ENCODE results near the gene GLTP. TPM values are rescaled to one million over a fixed set of nuclear protein-coding genes. Genes with fewer than 3 reads are reported as not detected.
A peak's percentile ranks its signal among the peaks of the same experiment; 100 is the strongest.

GLTP gene
- total and polyA plus RNA-seq, 2 donors from 2014 or later, result 45.9 to 56.4 TPM

- FAIRE-seq, result no peak
- Histone ChIP-seq H3K4me1 (ENCODE audit: control insufficient read depth in 2 of 3, insufficient read depth in 2 of 3, low read depth in 1 of 3, low read length in 3 of 3) (peaks cover 0 to 10% (median 6%) of the 10 kb centered on the region in 3 donors), H3K4me3 (ENCODE audit: low read length in 3 of 3) (no peak overlapping the region), H3K9me3 (ENCODE audit: control insufficient read depth in 2 of 3, insufficient read depth in 1 of 3, low read length in 3 of 3) (no peaks in the 10 kb centered on the region), H3K9ac (ENCODE audit: low read length in 3 of 3) (no peak overlapping the region), H3K27me3 (ENCODE audit: control insufficient read depth, insufficient read depth, low read length) (no peaks in the 10 kb centered on the region), H3K27ac (ENCODE audit: low read depth in 2 of 2, low read length in 2 of 2) (no peak overlapping the region), H3K36me3 (ENCODE audit: control insufficient read depth in 2 of 3, insufficient read depth in 3 of 3, low read length in 3 of 3) (peaks cover 3 to 12% (median 8%) of the 10 kb centered on the region in 3 donors)
- DNase-seq, result peak in 1 of 5 donors; percentile 0
- TF ChIP-seq, protein P1, sequence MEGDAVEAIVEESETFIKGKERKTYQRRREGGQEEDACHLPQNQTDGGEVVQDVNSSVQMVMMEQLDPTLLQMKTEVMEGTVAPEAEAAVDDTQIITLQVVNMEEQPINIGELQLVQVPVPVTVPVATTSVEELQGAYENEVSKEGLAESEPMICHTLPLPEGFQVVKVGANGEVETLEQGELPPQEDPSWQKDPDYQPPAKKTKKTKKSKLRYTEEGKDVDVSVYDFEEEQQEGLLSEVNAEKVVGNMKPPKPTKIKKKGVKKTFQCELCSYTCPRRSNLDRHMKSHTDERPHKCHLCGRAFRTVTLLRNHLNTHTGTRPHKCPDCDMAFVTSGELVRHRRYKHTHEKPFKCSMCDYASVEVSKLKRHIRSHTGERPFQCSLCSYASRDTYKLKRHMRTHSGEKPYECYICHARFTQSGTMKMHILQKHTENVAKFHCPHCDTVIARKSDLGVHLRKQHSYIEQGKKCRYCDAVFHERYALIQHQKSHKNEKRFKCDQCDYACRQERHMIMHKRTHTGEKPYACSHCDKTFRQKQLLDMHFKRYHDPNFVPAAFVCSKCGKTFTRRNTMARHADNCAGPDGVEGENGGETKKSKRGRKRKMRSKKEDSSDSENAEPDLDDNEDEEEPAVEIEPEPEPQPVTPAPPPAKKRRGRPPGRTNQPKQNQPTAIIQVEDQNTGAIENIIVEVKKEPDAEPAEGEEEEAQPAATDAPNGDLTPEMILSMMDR (IDR thresholded peaks at IDR 0.05; ENCODE audit: borderline replicate concordance, extremely low read depth, insufficient read depth), result no peak
- intact Hi-C loops (cut with DNase I), result no loop called here
Measured at GRCh38 chr12:109817627-109818231, 62.6 kb downstream of the GLTP start.

DNA sequence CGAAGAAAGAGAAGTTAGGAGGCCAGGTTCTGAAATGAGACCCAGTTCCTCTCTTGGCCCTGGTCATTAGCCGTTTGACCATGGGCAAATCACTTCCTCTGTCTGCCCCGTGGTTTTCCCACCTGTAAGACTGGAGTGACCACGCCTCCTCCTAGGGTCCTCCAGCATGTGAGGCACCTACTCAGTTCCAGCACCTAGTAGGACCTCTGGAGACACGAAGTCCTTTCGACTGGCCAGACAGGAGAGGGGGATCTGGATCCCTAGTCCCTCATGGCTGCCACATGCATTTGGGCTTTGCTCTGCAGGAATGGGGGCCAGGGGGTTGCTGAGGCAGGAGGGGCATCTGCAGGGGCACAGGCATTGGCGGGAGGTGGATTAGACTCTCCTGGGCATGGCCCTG is 63.5 kb downstream of the GLTP start:
- no peak for FAIRE-seq
- Histone ChIP-seq H3K4me1 (ENCODE audit: control insufficient read depth in 2 of 3, insufficient read depth in 2 of 3, low read depth in 1 of 3, low read length in 3 of 3) (peaks cover 0 to 5% (median 0%) of the 10 kb centered on the region in 3 donors), H3K27ac (ENCODE audit: low read depth in 2 of 2, low read length in 2 of 2) (no peak overlapping the region), H3K4me3 (ENCODE audit: low read length in 3 of 3) (no peak overlapping the region), H3K36me3 (ENCODE audit: control insufficient read depth in 2 of 3, insufficient read depth in 3 of 3, low read length in 3 of 3) (peaks cover 3 to 16% (median 14%) of the 10 kb centered on the region in 3 donors), H3K9me3 (ENCODE audit: control insufficient read depth in 2 of 3, insufficient read depth in 1 of 3, low read length in 3 of 3) (no peaks in the 10 kb centered on the region), H3K9ac (ENCODE audit: low read length in 3 of 3) (no peak overlapping the region), H3K27me3 (ENCODE audit: control insufficient read depth, insufficient read depth, low read length) (no peaks in the 10 kb centered on the region)
- intact Hi-C loops (cut with DNase I), result no loop called here
- TF ChIP-seq, protein P1 (IDR thresholded peaks at IDR 0.05; ENCODE audit: borderline replicate concordance, extremely low read depth, insufficient read depth), result no peak
- peak in 1 of 5 donors; percentile 23 for DNase-seq

GRCh38 chr12:109815757-109816617 is 64.4 kb downstream of the GLTP start:
- peaks cover 3 to 16% (median 14%) of the 10 kb centered on the region in 3 donors for H3K36me3 ChIP-seq (ENCODE audit: control insufficient read depth in 2 of 3, insufficient read depth in 3 of 3, low read length in 3 of 3)
- no peaks in the 10 kb centered on the region for H3K27me3 ChIP-seq (ENCODE audit: control insufficient read depth, insufficient read depth, low read length)
- FAIRE-seq (no peak), DNase-seq (no peak)
- H3K9me3 ChIP-seq (ENCODE audit: control insufficient read depth in 2 of 3, insufficient read depth in 1 of 3, low read length in 3 of 3), result no peaks in the 10 kb centered on the region
- H3K9ac ChIP-seq (ENCODE audit: low read length in 3 of 3), result no peak overlapping the region
- H3K4me3 ChIP-seq (ENCODE audit: low read length in 3 of 3), result no peak overlapping the region
- intact Hi-C loops (cut with DNase I), result no loop called here
- TF ChIP-seq, protein P1 (IDR thresholded peaks at IDR 0.05; ENCODE audit: borderline replicate concordance, extremely low read depth, insufficient read depth), result no peak
- H3K4me1 ChIP-seq (ENCODE audit: control insufficient read depth in 2 of 3, insufficient read depth in 2 of 3, low read depth in 1 of 3, low read length in 3 of 3), result peaks cover 0 to 5% (median 0%) of the 10 kb centered on the region in 3 donors
- H3K27ac ChIP-seq (ENCODE audit: low read depth in 2 of 2, low read length in 2 of 2), result no peak overlapping the region

Measured in kidney (tissue), 14 donors.